ENCODE results near the gene FKBP14.
"Not testable (repeated sequence)": the region's sequence is repeated elsewhere in the genome, so short reads cannot be mapped to it uniquely, and the experiment has no call there.

Gene FKBP14, protein sequence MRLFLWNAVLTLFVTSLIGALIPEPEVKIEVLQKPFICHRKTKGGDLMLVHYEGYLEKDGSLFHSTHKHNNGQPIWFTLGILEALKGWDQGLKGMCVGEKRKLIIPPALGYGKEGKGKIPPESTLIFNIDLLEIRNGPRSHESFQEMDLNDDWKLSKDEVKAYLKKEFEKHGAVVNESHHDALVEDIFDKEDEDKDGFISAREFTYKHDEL

DNA sequence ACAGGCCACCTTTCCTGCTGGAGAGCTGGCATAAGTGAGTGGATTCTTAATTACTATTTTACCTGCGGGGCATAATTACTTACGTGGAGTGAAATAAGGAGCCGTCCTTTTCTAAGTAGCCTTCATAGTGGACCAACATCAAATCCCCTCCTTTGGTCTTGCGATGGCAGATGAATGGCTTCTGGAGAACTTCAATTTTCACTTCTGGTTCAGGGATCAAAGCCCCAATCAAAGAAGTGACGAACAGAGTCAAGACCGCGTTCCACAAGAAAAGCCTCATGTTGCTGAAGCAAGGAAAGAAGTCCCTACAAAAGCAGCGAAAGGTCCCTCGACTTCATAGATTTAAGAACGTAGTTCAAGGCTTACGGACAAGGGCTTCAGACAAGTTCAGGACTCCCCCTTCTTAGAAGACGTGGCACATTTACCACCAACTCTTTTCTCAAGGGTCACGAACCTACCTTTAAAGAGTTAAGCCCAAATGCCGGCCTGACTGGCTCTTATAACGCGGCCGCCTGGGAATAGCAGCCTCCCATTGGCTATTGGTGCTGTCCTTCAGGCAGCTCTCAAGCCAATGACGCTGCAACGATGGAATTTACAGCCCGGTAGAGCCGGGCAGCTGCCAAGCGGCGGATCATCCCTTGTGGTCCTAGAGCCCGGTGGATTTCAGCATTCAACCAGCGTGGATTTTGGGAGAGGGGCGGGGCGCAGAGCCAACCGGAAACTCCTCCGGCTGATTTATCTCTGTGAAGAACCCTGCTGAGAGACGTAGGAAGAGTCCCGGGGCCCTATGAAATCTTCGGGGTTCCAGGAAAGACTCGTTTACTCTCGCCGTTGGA, at the start of gene FKBP14:
Gene FKBP14, minus strand, starts transcription at position 474 of the 836 bp plus-strand sequence. Its CDS starts 194 bp downstream, at position 280.
- DNase-seq = peak; percentile 98

DNA sequence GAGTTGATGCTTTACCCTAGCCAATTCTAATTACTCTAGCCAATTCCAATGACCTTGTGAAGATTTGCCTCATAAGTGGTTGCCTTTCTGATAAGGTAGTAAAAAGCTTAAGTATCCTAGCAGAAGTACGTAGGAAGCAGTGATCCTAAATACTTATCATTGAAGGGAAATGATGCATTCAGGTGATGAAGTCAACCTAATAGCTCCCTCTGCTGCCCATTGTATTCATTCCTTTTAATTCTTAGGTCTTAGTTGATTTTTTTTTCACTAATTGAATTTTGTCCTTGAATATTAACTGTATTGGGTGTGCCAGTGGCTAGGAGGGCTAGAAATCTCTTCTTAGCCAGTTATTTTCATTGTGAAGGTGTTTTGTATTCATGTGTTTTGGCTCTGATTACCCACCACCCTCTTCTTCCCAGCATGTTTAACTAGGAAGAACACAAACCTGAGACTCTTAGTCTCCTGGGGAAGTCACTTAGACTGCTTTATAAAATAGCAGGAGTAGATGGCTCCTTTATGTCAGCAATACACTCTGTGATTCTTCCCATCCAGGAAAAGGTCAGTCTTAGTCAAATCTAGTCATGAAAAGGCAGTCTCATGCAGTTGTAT, 48.0 kb upstream of the FKBP14 start:
- no peak for DNase-seq

DNA sequence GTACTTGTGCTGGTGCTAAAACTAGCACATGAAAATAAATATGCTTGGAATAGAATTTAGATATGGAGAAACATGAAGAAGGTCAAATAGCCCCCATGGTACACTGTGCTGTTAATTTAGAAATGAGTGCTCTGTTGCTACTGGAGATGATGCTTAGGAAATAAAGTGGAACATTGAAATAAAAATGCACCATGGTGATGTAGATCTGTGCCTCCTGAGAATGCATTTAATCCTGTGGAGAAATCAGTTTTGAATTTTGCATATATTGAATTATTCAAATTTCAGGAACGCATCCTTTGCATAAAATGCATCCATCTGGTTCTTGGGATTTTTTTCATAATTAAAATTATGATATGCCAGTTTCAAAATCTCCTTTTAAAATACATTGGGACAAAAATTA, 46.2 kb upstream of the FKBP14 start:
- no peak for DNase-seq

DNA sequence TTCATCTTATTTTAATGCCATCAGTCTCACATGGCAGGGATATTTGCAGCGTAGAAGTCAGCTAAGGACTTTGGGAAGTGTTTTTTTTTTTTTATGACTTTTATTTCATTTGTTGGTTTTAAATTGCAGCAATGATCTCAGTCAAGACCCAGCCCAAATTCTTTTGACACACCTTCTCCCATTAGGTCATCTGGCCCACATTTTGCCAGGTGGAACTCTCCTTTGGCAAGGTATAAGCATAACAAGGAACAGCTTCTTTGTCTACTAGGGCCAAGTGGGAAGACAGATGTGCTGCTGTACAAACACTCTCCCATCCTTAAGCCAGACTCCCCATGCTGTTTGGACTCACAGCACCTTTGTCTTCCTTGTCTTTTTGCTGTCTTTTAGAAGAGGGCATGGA, 43.5 kb upstream of the FKBP14 start:
- no peak for DNase-seq

DNA sequence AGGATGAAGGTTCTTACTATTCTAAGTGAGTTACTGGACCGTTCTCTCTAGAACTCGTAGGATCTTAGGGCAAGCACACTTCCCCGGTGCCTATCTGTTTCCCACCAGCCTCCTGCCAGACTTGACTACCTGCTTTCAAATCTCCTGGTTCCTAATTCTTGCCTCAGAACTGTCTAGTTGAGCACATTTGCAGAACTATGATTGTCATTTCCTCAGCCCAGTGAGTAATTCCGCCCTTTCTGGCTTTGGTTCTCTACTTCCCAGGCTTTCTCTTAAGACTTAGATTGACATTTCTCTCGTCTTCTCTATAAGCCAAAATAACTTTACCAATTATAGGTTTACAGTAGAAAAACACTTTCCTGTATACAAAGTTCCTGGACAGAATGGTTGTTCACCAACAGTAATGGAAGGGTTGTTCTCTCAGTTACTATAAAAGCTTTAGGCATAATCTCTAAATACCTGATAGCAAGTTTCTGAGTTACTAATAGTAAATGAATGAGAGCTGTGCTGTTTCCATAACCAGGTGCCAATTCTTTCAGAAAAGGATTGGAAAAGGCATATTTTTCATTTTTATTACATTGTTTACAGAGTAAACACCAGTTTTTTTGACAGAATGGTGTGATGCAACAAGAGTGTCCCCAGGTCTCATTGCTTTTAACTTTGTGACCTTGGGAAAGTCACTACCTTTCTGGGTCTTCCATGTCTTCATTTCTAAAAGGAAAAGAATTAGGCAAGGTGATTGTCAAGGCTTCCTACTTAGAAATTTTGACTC, 42.8 kb upstream of the FKBP14 start:
- no peak for DNase-seq

DNA sequence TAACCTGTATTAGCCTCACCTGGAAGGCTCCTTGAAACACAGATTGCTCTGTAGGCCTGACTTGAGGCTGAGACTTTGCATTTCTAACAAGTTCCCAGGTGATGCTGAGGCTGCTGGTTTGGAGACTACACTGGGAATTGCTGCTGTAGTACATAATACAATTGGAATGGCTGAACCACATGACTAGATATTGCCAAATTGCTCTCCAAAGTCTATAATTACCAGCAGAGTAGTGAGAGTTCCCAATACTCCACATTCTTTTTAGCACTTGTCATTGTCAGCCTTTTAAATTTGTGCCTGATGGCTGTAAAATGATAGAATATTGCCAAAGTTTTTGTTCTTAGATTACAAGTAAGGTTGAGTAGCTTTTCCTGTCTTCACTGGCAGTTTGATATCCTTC, 41.6 kb upstream of the FKBP14 start:
- no peak for DNase-seq

DNA sequence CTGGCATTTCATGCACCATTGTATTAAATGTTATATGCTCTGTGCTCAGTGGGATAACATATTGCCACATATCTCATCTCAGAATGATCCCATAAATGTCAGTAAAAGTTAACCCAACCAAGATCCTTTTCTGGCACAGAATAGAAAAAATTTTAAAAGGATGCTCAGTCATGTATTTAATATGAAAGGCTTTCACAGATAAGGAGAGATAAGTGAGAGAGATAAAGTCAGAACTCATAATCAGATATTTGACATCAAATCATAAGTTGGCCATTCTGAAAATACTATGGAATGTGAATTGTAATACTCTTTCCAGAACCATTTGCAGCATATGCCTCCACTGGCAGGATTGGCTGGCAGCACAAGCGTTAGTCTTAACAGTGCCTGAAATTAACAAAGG, 40.2 kb upstream of the FKBP14 start:
- DNase-seq = no peak

DNA sequence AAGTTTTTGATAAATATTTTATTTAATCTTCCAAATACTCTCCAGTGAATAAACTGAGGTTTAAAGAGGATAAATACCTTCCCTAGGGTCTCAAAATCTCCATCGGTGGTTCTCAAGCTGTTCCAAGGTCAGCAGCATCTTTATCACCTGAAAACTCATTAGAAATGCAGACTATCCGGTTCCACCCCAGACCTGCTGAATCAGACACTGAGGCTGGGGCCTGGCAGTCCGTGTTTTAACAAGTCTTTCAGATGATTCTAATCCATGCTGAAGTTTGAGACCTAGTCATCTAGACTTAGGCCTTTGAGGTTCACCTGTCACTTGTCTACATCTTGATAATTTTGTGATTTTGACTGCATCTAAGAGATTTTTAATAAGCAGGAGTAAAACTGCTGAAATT, 39.2 kb upstream of the FKBP14 start:
- DNase-seq = no peak

DNA sequence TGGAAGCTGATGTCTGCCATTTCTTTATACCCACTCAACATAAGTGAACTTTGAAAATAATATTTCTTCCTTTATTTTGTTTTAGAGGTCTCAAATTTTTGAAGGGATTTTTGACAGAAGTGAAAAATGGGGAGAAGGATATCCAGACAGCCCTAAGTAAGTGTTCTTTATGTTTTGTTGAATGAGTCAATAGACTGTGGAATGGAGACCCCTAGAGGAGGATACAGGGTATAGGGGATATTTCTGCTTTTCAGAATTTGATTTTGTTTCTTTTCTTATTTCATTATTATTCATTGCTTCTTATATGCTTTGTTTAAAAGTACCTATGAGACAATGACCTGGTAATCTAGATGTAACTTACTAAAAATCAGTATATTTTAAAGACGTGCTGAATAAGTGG, 36.1 kb upstream of the FKBP14 start:
- no peak for DNase-seq

DNA sequence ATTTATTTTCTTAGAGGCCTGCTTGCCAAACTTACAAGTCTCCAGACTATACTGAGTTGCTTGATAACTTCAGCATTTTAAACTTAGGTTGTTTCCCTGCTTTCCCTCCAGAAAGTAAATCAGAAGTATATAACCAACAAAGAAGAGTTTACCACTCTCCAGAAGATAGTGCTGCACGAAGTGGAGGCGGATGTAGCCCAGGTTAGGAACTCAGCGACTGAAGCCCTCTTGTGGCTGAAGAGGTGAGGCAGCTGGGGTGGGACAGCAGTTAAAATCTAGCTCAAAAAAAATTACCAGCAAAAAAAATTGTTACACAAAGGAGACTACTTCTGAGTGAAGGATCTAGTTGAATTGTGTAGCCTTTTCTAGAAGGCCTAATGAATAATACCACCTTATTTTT, 35.3 kb upstream of the FKBP14 start:
- DNase-seq = not testable (repeated sequence)

DNA sequence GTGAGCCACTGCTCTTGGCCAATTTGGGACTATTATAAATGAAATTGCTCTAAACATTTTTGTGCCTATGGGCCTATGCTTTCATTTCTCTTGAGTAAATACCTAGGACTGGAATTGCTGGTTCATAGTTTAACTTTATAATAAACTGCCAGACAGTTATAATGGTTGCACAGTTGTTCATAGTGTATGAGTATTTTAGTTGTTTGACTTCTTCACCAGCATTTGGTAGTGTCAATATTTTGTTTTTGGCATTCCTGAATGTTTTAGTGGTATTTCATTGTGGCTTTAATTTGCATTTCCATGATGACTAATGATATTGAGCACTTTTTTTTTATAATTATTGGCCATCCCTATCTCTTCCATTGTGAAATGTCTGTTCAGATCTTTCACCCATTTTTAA, 31.2 kb upstream of the FKBP14 start:
- DNase-seq = no peak

DNA sequence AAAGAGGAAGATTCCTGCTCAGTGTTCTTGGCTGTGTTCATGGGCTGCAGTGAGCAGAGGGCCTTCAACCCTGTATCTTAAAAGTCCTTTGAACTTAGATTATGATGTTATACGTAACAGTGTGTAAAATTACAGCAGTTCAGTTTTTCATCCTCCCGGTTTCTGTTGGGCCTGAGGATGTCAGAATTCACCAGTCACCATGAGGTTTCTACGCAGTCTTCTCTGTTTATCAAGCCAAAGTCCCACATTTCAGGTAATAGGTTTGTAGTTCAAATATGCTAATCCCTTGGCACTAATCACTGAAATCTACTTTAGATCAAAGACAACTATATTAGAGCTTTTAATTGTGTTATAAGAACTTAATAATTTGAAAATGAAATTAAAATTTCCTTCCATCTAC, 26.6 kb upstream of the FKBP14 start:
- no peak for DNase-seq

DNA sequence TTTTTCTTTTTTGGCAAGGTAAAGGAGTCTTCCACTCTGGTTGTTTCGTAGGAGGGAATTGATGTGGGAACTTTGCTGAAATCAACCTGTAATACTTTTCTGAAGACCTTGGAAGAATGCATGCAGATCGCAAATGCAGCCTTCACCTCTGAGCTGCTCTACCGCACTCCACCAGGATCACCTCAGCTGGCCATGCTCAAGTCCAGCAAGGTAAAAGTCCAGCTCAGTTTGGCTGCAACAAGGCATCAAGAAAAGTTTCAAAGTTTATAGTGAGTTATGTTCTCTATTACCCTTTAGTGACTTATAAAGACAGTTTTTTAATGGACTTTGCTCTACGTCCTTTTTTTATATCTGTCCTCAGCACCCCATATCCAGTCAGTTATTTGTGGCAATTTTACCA, 22.7 kb upstream of the FKBP14 start:
- no peak for DNase-seq

DNA sequence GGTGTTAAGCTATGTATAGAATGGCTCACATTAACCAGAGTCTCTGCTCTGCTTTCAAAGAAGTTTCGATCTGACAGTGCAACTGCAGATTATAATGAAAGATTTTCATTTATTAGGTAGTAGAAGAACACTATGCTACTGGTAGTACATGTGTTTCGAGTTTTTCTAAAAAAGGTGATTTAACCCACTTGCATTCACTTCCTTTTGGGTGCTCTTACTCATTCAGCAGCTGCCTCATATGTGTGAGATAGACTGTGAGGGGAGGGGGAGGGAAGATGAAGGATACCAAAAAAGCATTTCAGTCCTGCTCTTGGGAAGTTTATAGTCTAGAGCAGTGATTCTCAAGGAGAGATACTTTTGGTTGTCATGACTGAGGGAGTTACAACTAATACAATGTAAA, 22.1 kb upstream of the FKBP14 start:
- DNase-seq = no peak

DNA sequence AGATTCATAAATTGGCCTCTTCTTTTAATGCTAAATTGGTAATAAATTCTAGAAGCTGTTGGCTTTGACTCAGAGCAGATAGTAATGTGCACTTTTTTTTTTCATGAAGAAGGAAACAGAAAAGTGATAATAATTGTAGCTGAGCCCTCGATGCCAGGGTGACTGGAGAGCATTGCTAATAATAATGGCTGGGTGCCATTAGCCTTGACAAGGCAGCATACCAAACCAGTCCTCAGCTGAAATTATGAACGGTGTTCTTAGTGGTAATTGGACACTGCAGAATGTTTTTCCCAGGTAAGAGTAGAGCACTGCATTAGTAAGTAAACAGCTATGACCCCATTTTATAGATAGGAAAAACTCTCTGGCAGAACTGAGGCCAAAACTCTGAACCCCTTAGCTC, 20.6 kb upstream of the FKBP14 start:
- no peak for DNase-seq

DNA sequence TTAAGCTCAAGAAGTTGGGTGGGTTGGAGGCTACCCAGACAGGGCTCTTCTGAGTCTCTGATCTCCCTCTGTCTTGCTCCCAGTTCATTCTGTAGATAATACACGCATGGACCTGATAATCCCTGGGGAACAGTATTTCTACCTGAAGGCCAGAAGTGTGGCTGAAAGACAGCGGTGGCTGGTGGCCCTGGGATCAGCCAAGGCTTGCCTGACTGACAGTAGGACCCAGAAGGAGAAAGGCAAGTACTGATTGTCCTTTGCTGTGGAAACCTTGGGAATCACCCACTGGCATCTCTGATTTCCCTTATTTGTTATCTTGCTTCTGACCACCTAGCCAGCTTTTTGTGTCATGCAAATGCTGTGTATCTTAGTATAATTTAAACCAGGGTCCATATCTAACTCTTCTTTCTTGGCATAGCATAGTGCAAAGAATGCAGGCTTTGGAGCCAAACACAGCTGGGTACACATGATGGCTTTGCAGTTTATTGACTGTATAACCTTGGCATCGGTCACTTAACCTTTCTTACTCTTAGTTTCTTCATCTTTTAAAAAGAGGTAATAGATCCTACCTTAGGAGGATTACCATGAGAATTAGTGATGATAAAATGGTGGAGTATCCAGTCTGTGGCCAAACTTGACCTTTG, 19.7 kb upstream of the FKBP14 start:
- no peak for DNase-seq

DNA sequence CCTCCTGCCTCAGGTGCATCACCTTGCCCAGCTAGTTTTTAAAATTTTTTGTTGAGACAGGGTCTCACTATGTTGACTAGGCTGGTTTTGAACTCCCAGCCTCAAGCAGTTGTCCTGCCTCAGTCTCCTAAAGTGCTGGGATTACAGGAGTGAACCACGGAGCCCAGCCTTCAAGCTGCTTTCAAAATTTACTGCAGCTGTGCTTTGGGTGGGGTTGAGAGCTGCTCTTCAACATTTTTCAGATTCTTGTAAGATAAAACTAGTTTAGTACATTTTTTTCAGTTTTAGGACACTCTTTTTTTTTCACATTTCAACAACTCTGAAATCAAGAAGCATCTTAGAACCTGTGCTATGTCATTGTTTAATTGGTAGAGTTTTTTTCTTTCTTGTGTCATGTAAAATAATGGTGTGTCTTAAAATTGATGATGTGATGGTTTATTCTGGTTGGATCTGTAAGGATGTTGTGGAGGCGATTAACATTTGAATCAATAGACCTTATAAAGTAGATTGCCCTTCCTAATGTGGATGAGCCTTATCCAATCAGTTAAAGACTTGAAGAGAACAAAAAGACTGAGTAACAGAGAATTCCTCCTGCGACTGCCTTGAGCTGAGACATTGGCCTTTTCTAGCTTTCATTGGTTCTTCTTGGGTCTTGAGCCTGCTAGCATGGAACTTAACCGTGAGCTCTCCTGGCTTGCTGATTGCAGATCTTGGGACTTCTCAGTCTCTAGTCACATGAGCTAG, 15.2 kb upstream of the FKBP14 start:
- DNase-seq = no peak

DNA sequence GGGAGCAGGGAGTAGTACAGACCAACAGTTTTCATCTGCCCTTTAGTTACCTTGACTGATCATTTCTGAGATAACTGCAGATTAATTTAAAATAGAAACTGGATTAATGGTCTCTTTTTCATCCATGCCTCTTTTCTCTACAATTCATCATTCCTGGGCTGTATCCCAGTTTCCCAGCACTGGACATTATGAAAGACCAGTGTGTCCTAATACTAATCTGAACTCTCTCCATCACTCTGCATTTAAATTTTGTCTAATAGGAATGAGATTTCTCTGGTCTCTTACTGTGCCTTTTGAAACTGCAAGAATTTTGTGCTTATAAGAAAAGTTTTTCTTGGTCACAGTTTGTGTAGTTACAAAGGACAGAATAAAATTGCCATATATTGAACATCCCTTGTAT, 14.4 kb upstream of the FKBP14 start:
- no peak for DNase-seq

DNA sequence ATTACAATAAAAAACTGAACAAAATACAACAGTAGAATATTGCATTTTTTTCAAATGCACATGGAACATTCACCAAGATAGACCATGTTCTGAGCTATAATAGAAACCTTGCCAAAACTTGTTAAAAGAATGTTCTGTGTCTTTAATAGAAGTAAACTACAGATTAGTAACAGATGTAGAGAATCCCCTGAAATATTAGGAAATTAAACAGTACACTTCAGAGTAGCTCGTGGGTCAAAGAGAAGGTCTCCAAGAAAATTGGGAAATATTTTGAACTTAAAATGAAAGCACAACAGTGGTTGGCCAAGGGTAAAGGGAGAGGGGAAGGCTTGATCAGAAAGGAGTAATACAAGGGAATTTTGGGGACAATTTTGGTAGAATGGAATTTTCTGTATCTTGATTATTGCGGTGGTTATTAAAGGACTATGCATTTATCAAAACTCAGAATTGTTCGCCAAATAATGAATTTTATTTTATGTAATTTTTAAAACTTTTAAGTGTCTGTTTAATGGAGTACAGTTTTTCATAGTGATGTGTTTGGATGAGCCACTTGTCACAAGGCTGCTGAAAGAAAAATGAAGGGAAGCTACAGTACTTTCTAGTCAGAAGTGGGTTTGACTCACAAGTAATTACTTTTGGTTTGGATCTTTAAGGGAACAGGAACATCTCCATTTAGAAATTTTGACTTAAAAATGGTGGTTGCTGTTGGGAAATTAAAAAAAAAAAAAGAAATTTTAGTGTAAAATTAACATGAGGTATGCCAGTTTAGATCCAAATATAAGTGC, 11.9 kb upstream of the FKBP14 start:
- no peak for DNase-seq

DNA sequence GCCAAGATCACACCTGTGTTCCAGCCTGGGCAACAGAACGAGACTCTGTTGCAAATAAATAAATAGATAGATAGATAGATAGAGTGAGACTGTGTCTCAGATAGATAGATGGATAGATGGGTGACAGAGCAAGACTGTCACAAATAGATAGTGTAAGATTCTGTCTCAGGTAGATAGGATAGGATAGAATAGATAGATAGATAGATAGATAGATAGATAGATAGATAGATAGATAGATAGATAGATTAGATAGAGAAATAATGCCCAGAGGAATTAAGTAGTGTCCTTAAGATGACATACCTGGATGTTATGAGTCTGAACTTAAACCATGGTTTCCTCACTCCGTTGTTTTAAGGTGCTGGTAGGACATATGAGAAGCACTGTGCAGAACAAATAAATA, 9.7 kb upstream of the FKBP14 start:
- DNase-seq = no peak

DNA sequence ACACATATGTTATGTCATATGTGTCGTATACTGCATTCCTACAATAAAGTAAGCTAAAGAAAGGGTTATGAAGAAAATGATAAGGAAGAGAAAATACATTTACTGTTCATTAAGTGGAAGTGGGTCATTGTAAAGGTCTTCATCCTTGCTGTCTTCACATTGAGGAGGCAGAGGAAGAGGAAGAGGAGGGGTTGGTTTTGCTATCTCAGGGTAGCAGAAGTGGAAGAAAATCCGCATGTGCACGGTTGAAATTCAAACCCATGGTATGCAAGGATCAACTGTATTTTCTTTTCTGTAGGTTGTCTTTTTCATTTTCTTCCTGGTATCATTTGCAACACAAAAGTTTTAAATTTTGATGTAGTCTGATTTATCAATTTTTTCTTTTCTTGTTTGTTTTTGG, 8.0 kb upstream of the FKBP14 start:
- DNase-seq = no peak

Measured in NCI-H774 (cell line).